TTC549 (cell line): ENCODE results near the gene MLANA.

Experiments used
- FAIRE-seq: peaks from 2 replicates; lab custom pipeline; 2012; peaks lifted over from hg19 to GRCh38; lab: Jason Lieb, UNC

MLANA gene, protein sequence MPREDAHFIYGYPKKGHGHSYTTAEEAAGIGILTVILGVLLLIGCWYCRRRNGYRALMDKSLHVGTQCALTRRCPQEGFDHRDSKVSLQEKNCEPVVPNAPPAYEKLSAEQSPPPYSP

DNA sequence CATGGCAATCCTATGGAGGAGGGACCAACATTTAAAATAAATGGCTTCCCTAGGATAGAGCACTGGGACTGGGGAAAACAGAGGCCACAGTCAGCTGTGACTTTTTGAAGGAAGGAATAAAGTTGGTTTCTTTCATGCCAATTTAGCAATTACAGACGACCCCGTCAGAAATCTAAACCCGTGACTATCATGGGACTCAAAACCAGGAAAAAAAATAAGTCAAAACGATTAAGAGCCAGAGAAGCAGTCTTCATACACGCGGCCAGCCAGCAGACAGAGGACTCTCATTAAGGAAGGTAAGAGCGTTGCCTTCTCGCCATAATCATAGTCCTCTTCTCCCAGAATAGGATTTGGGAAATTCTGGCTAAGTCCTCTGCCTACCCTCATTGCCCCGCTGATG, at the start of gene MLANA:
MLANA (plus strand) TSS at position 249 of the 400 bp plus-strand sequence. CDS start 1,586 bp downstream, outside the sequence.
- no peak for FAIRE-seq

DNA sequence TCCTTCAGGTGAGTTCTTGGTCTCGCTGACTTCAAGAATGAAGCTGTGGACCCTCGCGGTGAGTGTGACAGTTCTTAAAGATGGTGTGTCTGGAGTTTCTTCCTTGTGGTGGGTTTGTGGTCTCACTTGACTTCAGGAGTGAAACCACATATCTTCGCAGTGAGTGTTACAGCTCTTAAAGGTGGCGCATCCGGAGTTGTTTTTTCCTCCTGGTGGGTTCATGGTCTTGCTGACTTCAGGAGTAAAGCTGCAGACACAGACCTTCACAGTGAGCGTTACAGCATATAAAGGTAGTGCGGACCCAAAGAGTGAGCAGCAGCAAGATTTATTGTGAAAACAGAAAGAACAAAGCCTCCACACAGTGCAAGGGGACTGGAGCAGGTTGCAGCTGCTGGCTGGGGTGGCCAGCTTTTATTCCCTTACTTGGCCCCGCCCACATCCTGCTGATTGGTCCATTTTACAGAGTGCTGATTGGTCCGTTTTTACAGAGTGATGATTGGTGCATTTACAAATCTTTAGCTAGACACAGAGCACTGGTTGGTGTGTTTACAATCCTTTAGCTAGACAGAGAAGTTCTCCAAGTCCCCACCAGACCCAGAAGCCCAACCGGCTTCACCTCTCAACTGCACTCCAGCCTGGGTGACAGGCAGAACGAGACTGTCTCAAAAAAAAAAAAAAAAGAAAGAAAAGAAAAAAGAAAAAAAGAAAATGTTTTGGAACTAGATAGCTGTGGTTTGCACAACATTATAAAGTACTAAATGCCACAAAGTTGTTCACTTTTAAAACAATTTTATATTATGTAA, 48.7 kb upstream of the MLANA start:
- FAIRE-seq, result no peak

DNA sequence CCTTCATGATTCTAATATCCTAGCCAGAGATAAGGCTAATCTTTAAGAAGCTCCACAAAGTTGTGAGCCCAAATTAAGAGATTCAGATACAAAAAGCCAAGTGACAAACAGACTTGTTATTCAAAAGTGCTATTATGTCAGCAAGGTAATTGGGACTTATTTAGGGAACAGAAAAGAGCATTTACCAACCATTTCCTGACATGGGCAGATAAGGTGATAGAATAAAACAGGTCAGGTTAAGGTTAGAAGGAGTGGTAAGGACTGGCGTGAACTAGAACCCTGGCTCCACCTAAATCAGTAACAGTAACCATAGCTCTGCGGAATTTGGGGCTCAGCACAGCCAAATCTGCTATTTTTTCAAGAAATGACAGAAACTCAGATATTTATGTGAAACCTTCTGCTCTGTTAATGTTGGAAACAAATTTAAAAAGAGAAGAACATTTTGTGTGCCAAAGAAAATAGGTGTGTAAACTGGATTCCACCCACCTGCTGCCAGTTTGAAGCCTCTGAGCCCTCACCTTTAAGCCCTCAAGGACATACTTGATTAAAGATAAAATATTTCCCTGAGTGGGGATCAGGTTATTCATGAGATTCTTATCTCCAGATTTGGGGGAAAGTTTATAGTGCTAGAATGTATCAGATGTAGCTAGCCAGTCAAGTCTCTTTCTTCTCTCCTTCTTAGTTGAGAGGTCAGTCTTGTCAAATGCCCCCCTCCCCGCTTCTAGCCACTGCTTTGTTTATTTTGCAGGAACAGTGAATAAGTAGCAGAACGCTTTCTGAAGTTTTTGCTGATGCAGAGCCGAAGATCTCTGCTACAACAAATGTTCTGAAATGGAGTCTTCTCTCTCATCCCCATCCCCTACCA, 47.5 kb upstream of the MLANA start:
- no peak for FAIRE-seq

DNA sequence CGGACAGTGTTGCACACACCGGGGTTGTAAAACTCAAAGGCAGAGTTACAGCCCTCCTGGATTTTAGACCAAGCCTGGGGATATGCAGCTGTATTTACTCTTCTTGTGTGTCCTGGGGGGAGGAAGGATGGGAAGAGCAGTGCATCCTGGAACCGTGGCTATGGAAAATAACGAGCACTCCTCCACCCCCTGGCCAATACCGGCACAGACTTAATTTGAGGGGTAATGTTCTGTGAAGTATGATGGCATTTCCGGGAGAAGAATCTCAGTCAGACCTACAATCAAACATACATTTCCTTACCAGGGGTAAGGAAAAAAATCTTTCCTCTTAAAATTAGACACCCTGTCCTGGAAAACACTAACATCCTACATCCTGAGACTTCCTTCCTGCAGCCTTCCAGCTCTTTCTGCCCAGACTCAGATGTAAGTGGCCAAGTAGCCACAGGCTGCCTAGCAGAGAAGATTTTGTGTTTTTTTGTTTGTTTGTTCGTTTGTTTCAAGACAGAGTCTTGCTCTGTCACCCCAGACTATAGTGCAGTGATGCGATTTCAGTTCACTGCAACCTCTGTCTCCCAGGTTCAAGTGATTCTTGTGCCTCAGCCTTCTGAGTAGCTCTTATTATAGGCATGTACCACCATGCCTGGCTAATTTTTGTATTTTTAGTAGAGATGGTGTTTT, 46.8 kb upstream of the MLANA start:
- FAIRE-seq, result no peak

DNA sequence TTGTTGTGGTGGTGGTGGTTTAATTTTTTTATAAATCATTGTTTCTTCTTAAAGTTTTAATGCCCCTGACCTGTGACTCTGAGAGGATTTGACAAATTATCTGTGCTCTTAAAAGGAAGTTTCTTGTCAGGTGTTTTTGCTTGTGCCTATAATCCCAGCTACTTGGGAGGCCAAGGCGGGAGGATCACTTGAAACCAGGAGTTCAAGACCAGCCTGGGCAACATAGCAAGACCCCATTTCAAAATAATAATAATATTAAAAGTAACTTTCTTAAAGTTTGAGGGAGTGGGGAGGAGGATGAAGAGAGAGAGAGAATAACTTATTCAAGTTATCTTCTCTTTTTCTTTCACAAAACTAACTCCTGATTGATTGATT, 45.5 kb upstream of the MLANA start:
- FAIRE-seq, result no peak

DNA sequence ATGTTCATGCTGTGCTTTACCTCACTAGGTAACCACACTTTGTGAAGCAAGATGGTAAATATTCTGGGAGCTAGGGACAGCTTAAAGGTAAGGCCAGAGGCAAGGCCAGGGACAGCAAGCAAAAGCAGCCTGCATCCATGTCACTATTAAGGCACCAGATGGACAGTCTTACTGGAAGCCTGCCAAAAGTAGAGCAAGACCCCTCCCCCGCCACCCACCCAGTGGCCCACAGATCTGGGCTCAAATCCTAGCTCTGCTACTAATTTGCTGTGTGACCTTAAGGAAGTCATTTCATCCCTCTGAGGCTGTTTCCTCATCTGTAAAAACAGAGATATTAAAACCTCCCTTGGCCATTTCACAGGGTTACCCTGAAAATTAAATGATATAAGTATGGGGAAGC, 44.6 kb upstream of the MLANA start:
- no peak for FAIRE-seq

DNA sequence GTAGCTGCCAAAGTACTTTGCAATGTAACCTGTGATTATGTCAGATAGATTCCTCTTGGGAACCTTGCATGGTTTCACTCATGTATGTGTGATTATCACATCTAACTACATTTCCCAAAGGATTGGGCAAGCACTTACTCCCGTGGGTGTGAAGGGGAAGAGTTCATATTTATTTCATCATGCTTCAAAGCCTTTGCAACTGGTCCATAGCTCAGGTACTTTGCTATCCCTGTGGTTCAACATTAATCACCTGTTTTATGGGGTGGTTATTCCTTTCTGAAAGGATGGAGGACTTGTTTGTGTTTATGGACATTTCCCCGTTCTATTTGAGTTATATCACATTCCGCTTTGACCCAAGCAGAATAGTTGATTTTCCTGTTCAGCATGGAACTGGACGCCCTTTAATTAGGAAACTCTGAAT, 44.2 kb upstream of the MLANA start:
- no peak for FAIRE-seq

DNA sequence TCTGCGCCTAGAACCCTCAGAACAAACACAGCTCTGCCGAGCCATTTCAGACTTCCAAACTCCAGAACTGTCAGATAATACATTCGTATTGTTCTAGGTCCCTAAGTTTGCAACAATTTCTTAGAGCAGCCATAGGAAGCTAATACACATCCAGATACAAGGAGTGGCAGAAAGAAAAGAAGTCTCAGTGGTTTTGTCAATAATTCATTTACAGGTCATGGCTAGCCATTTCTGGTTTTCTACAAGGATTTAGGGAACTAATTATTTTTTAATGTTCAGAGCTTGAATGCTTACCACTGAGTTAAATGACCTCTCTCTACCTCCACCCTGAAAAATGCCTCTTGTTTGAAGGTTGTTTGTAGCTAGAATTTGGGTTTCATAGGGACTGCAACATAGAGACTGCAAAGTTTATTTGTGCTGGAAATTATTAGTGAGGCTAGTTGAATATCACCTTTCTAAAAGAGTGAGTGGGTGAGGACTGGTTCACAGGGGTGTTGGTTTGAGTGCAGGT, 42.3 kb upstream of the MLANA start:
- FAIRE-seq, result no peak

DNA sequence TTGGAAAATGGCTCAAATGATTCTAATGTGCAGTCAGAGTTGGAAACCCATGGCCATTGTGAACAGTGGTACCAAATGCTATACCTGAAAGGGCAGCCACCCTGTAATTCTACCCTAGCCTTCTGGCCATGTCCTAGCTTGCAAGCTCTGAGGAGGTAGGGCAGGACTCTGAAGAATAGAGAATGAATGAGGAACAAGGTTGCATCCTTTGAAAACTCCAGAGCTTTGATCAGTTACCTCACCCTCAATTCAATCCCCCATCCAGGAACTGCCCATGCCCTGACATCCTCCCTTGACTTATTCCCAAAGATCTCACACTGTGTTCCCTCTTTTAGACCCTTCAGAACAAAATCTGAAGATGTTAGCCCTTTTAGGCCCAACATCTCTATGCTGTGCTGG, 40.0 kb upstream of the MLANA start:
- no peak for FAIRE-seq

DNA sequence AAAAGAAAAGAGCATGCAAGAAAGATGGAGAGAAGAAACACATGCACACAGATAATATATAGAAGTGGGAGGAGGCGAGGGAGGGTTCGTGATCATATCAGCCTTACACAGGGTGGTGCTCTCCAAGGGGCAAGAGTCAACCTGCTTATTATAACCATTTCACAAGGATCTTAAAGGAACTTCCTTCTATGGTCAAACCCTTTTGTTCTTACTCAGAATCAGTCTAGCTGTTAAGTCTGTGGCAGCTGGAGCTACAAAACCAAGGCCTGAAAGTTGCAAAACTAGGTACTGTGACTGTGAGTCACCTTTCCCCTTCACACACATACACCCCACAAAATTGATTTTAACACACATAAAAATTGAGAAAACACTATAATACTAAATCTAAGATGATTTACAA, 39.2 kb upstream of the MLANA start:
- no peak for FAIRE-seq

DNA sequence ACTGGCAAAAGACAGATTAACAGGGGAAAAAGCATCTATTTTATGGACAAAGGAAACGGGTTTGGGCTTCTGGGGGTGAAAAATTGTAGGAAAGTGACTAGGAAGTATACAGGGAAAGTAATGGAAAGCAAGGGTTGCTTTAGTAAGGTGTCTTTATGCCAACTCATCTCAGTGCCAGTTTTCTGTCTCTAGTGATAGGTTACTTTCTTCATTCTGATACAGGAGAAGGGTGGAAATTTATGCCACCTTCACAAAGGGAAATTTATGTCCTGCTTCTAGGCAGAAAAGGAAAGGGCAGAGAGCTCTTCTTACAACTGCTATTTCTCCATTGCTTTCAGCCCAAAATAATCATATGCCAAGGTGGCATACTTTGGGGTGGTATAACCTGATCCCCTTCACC, 37.7 kb upstream of the MLANA start:
- no peak for FAIRE-seq

DNA sequence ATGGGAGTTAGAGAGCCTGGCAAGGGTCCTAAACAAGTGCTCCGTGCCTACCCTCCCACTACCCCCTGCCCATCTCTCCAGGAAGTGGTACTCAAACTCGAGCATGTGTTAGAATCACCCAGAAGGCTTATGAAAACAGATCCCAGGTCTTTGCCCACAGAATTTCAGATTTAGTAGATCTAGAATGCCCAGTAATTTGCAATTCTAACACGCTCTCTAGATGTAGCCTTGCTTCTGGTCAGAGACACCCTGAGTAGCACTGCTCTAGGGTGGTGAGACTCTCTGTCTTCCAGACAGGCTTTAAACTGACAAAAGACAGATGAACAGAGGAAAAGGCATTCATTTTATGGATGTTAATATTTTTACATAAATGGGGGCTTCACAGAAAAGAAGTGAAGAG, 37.1 kb upstream of the MLANA start:
- no peak for FAIRE-seq

DNA sequence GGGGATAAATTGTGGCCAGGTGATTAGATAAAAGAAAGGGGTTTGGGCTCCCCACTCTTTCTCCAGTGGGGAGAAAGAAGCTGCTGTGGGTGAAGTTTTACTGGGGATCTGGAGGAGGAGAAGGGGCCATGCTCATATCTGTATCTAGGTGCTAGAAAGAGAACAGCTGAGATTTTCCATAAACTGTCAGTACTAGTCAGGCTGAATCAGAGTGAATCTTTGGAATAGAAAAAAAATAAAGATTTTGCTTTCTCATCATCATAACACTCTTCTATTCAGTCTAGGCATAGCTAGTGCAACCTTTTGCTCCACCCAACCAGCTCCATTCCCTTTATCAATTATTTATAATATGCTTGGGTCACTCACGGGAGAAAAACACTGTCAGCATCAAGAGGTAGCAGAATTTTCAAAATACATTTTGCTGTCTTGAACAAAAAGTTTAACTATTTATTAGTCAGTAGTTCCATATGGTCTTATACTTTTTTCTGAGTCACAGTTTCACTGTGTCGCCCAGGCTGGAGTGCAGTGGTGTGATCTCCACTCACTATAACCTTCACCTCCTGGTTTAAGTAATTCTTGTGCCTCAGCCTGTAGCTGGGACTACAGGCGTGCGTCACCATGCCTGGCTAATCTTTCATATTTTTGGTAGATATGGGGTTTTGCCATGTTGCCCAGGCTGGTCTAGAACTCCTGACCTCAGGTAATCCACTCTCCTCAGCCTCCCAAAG, 36.5 kb upstream of the MLANA start:
- no peak for FAIRE-seq

DNA sequence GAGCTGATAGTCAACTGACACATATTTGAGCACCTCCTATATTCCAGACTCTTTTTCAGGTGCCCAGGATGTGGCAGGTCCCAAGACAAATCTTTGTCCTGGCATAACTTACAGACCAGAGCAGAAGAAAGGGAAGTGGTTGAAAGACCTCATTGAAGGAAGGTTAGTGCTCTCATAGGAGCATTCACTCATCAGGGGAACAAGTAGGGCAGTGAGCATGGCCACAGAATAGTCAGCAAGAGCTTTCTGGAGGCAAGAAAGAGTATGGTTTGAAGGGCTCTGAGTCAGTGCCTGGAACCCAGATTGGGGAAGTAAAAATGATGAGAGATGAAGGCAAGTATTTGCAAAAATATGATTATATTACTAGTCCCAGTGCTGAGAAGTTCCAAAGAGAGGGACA, 32.8 kb upstream of the MLANA start:
- no peak for FAIRE-seq

DNA sequence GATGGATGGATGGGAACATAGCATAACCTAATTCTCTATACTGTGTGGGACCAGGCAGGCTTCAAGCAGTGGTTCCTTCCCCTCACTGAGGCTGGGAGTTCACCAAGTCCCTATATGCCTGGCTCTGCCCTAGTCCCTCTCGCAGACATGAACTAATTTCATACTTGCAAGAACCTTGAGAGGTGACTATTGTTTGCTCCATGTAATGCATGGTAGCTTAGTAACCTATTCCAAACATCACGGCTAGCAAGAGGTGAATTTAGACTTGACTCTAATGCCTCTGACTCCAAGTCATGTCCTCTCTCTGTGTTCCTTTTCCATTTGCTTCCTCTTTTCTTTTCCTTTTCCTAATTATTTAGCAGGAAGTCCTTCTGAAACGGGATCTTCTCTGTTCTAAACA, 31.9 kb upstream of the MLANA start:
- no peak for FAIRE-seq

DNA sequence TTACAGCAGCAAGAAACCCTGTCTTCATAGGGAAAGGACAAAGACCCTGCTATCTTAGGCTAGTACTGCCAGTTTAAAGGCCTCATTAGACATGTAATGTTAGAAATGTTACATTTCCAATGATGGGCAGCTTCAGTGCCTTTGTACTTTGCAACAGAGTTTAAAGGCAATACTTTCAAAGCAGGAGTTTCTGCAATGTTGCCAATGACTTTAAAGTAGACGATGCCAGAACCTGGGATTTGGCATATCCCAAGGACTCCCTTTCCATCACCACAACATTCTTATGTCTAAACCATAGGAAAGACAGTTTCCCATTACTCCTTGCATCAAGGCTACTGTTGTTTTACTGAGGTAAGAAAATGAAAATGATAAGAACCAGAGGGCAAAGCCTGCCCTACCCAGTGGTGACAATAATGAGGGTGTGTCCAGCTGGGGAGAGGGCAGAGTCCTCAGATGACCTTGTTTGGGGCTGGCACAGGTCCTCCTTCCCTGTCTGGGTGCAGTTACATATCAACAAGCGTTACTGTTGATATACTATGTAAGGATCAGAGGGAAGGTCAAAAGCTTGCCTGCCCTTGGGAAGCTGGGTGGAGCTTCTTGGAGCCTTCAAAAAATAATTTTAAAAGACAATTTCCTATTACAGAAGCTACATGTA, 27.5 kb upstream of the MLANA start:
- FAIRE-seq, result no peak

DNA sequence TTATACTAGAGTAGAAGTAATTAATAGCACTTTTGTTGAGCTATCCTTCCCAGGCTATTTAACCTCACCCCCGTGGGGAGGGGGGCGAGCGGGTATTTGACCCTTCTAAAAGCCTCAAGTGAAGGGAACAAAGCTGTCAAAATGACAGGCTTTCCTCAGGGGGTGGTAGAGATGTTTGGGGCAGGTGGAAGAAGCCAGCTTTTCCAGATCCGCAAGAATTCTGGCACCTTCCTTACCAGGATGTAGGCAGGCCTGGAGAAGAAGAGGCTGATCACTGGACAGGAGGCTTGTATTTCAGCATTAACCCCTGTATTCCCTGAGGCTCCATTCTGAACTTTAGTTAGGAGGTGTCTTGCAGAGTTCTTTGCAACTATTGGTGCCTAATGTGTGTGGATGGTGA, 26.2 kb upstream of the MLANA start:
- FAIRE-seq, result no peak

DNA sequence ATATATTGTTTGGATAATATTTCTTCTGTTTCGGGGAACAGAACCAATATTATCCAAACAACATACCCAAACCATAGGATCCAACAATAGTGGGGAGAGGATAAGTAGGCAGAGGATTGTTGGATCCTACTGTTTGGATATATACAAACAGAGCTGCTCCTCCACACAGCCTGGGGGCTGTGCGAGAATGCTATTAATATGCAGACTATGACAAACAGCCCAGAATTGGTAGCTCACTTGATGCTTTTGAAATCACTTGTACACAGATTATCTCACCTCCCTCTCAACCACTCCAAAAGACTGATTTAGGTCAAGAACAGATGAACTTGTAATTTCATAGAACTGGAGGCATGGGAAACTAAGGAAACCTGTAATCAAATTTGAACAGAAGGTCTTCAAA, 24.4 kb upstream of the MLANA start:
- no peak for FAIRE-seq

DNA sequence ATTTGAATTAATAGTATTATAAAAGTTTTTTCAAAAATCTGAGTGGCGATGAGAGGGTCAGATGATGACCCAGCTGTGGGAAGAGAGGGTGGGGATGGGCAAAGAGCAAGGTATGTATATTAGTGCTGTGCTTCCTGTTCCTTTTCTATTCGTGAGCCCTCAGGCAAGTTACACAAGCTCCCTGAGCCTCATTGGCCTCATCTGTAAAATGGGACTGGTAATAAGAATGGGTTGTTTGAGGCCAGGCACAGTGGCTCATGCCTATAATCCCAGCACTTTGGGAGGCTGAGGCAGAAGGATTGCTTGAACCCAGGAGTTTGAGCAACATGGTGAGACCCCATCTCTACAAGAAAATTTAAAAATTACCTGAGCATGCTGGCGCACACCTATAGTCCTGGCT, 24.0 kb upstream of the MLANA start:
- no peak for FAIRE-seq

DNA sequence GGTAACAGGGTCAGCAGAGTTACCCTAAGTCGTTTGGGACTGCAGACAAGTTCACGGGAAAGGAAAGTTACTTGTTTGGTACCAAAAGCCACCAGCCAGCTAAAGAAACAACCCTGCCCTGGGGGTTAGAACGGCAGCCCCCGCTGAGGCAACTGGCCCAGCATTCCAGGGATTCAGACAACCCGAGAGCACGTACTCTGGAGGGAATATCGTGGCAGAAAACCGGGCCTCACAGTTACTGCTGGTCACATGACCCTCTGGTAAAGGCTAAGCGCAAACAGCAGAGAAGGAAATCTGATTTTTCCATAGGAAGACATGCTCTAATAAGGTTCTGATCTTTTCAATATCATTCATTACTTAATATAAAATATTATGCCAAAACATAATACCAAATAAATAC, 22.5 kb upstream of the MLANA start:
- FAIRE-seq, result no peak

DNA sequence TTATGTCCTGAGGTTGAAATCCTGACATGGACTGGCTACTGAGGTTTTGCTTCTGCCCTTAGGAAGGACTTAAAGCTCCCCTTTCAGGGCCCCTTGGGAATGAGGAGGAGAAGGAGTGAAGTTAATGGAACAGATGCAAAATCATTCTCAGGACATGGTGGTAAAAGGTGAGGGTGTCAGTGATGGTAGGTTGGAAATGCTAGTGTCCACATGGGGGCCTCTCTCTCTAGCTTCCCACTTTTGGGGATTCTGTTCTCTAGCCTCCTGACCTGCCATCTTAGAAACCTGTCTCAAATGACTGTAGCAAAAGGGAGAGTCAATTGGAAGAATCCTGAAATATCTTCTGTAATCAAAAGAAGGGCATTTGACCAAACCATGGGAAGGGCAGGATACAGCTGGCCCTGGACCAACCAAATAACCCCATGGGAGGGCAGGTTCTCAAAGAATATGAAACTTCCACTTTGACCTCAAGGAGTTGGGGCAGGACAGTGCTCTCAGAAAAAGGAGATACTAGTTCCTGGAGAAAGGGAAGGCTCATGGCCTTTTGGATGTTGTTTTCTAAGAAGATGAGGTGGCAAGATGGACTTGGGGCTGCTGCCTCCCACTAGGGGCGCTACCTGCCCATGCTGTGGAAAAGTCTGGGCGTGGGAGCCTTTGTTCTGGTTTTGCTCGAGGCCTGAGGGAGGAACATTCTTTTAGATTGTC, 21.2 kb upstream of the MLANA start:
- no peak for FAIRE-seq
